Subcutaneous adipose tissue (tissue), 4 donors: ENCODE measurements around the gene PACSIN2. TPM values are rescaled to one million over a fixed set of nuclear protein-coding genes. Genes with fewer than 3 reads are reported as not detected.

ENCODE experiments used
- CTCF ChIP-seq: fragments of 450-650 bp; IDR thresholded peaks from one replicate; pipeline ENCODE4 v1.5.1; 2016; ENCODE audit warnings: low read depth, mild to moderate bottlenecking, control low read depth, antibody characterized with exemption, moderate library complexity
- total RNA-seq, 4 donors: library from RNA; depleted of rRNA; stranded (reverse); fragments of >200 nt; gene quantifications; one replicate each; pipeline ENCODE4 v1.1.0, GENCODE V29; 2016

Gene PACSIN2
- total RNA-seq, 4 donors from 2014 or later = 36.5 to 45.8 (median 39.9) TPM

- no peak for TF ChIP-seq CTCF
Observed at GRCh38 chr22:42820045-42820763, 194.7 kb downstream of the PACSIN2 start.

Other genes with a start within 250 kb of the PACSIN2 start
- gene ARFGAP3, start 157.9 kb downstream of the PACSIN2 start, total RNA-seq = 10 to 100 TPM; 31.8 to 72.1 (median 50.8) TPM
- 1 to 10 TPM; 1.6 to 5.6 (median 4.1) TPM for gene TTLL1, start 74.2 kb upstream of the PACSIN2 start, total RNA-seq
- gene BIK, start 95.6 kb upstream of the PACSIN2 start, total RNA-seq = 1 to 10 TPM in 1 of 4 donors, not detected in 3; 1.4 TPM
- gene MCAT, start 128.2 kb upstream of the PACSIN2 start, total RNA-seq = 10 to 100 TPM in 3 of 4 donors, 1 to 10 TPM in 1; 6.7 to 27.9 (median 16.6) TPM
- 100 to 1,000 TPM; 276 to 910 (median 610) TPM for gene TSPO, start 136.4 kb upstream of the PACSIN2 start, total RNA-seq
- 10 to 100 TPM; 14.4 to 34.5 (median 25.7) TPM for gene TTLL12, start 172.0 kb upstream of the PACSIN2 start, total RNA-seq